B cell (primary cell): ENCODE data around the gene NR5A2. TPM values are rescaled to one million over a fixed set of nuclear protein-coding genes. Genes with fewer than 3 reads are reported as not detected.

ENCODE experiments used
- ATAC-seq: fragments of 200-7000 bp; cut with Tn5 transposase; one replicate; pipeline ENCODE4 v1.10.0; 2021; ENCODE audit warnings: low read depth, mild to moderate bottlenecking, moderate number of reproducible peaks, moderate library complexity
- CTCF ChIA-PET: fragments of 350-600 bp; sonication (Branson Sonifier 250); formaldehyde crosslinking; loops from one replicate; lab custom pipeline; 2021; ENCODE audit warnings: antibody characterized with exemption, inconsistent platforms; lab: Charles Lee
- POLR2A ChIA-PET: fragments of 350-600 bp; sonication (Branson Sonifier 250); formaldehyde crosslinking; loops from one replicate; lab custom pipeline; 2021; ENCODE audit warnings: antibody characterized with exemption; lab: Charles Lee
- DNase-seq: peaks from one replicate; pipeline ENCODE4 v3.0.0; 2013
- H2AFZ ChIP-seq: 2 replicates; pipeline ENCODE4 v1.6.1; 2012; ENCODE audit warnings: mild to moderate bottlenecking, low read depth, low read length; ENCODE audit not compliant: insufficient read depth, poor library complexity, severe bottlenecking
- H3K27ac ChIP-seq, 2 donors: 1 replicate in 1 of 2; 2 replicates in 1 of 2; pipeline ENCODE4 v1.5.1; 2012 to 2013; ENCODE audit warnings: low read length in 2 of 2, mild to moderate bottlenecking in 2 of 2, moderate library complexity in 1 of 2
- H3K27me3 ChIP-seq, 4 experiments: fragments of 200-600 bp in 1 of 4; sonication (generic) in 1 of 4; replicated peaks in 1 of 4; 1 replicate in 2 of 4; 2 replicates in 2 of 4; pipeline versions ENCODE4 v1.6.1 to v1.7.0; 2013 to 2016; ENCODE audit warnings: low read length in 3 of 4, mild to moderate bottlenecking in 2 of 4, mixed read lengths in 1 of 4, moderate library complexity in 1 of 4; ENCODE audit not compliant: insufficient read depth in 4 of 4, control insufficient read depth in 3 of 4; ENCODE audit errors: control extremely low read depth in 1 of 4
- H3K36me3 ChIP-seq, 2 experiments: replicated peaks in 1 of 2; 1 replicate in 1 of 2; 2 replicates in 1 of 2; pipeline versions ENCODE4 v1.6.1 to v1.7.1; 2013; ENCODE audit warnings: low read length in 1 of 2; ENCODE audit not compliant: insufficient read depth in 2 of 2, control insufficient read depth in 1 of 2; ENCODE audit errors: control extremely low read depth in 1 of 2, extremely low read depth in 1 of 2
- H3K4me1 ChIP-seq, 2 donors: fragments of 200-600 bp in 1 of 2; sonication (generic) in 1 of 2; 1 replicate in 1 of 2; 2 replicates in 1 of 2; pipeline versions ENCODE4 v1.5.1 to v1.6.1; 2013 to 2017; ENCODE audit warnings: low read length in 2 of 2; ENCODE audit not compliant: control insufficient read depth in 2 of 2, insufficient read depth in 2 of 2
- H3K4me2 ChIP-seq: replicated peaks from 2 replicates; pipeline ENCODE3; 2012; ENCODE audit warnings: mild to moderate bottlenecking, low read depth, low read length; ENCODE audit not compliant: poor library complexity, severe bottlenecking
- H3K4me3 ChIP-seq, 5 experiments: fragments of 200-600 bp in 1 of 5; sonication (generic) in 1 of 5; 1 replicate in 3 of 5; 2 replicates in 2 of 5; pipeline versions ENCODE4 v1.5.1 to v1.7.0; 2011 to 2016; ENCODE audit warnings: low read length in 4 of 5, mild to moderate bottlenecking in 4 of 5, low read depth in 2 of 5, control low read depth in 1 of 5, moderate library complexity in 1 of 5; ENCODE audit not compliant: insufficient read depth in 1 of 5; ENCODE audit errors: control extremely low read depth in 1 of 5, extremely low read depth in 1 of 5
- H3K79me2 ChIP-seq: fragments of 200-600 bp; sonication (generic); one replicate; pipeline ENCODE4 v1.6.0; 2016; ENCODE audit warnings: low read length; ENCODE audit not compliant: control insufficient read depth, insufficient read depth
- H3K9ac ChIP-seq: fragments of 200-600 bp; sonication (generic); 2 replicates; pipeline ENCODE4 v1.6.1; 2017; ENCODE audit warnings: mild to moderate bottlenecking, low read length, moderate library complexity
- H3K9me3 ChIP-seq, 3 donors: one replicate each; pipeline versions ENCODE4 v1.6.1 to v1.7.1; 2013; ENCODE audit warnings: low read length in 2 of 3; ENCODE audit not compliant: control insufficient read depth in 2 of 3, insufficient read depth in 1 of 3; ENCODE audit errors: control extremely low read depth in 1 of 3
- H4K20me1 ChIP-seq: 2 replicates; pipeline ENCODE4 v1.6.0; 2012; ENCODE audit warnings: mild to moderate bottlenecking, low read length; ENCODE audit not compliant: insufficient read depth, control insufficient read depth, poor library complexity, severe bottlenecking
- H3K27ac Mint-ChIP-seq: one replicate; pipeline ENCODE4 v1.8.0; 2021; ENCODE audit warnings: mixed read lengths
- H3K27me3 Mint-ChIP-seq: one replicate; pipeline ENCODE4 v1.8.0; 2021; ENCODE audit warnings: mixed read lengths
- H3K4me1 Mint-ChIP-seq: one replicate; pipeline ENCODE4 v1.8.0; 2021; ENCODE audit warnings: mixed read lengths
- H3K4me3 Mint-ChIP-seq: one replicate; pipeline ENCODE4 v1.8.0; 2021; ENCODE audit warnings: mixed read lengths
- H3K9me3 Mint-ChIP-seq: one replicate; pipeline ENCODE4 v1.8.0; 2022; ENCODE audit warnings: mixed read lengths; ENCODE audit not compliant: insufficient read depth
- EZH2 ChIP-seq: IDR thresholded peaks from 2 replicates; pipeline ENCODE4 v1.6.1; 2012; ENCODE audit warnings: borderline replicate concordance, low read depth, mild to moderate bottlenecking, moderate library complexity, low read length; ENCODE audit not compliant: insufficient read depth, poor library complexity, severe bottlenecking
- WGBS: methylation state at CpG from one replicate; pipeline ENCODE4 v1.1.5; 2013; ENCODE audit warnings: missing lambda C conversion rate; ENCODE audit not compliant: insufficient coverage; 5-methylcytosine and 5-hydroxymethylcytosine counted together
- intact Hi-C: fragments of 100-400 bp; cut with micrococcal nuclease; formaldehyde crosslinking; loops from one replicate; pipeline ENCODE4 v1.10.0; 2022
- polyA plus RNA-seq: library from polyadenylated mRNA; depleted of rRNA; stranded (reverse); fragments of >200 nt; gene quantifications from 2 replicates; pipeline ENCODE4 v1.2.3, GENCODE V29; 2012
- total RNA-seq, 2 donors: library from RNA; stranded (reverse); fragments of 120-200 nt in 1 of 2; gene quantifications; 1 replicate in 1 of 2; 2 replicates in 1 of 2; pipeline versions ENCODE4 v1.2.3 to v1.2.4, GENCODE V29; 2013 to 2022
- TF ChIP-seq, protein P1 (sequence below): fragments of 200-600 bp; IDR thresholded peaks from one replicate; pipeline ENCODE4 v1.8.0; 2022; ENCODE audit warnings: antibody characterized with exemption, mild to moderate bottlenecking

NR5A2 gene
- total and polyA plus RNA-seq, 2 donors (not counting 1 experiment from before 2014, with no cell fraction given): 0.07 TPM; not detected in 1

DNA sequence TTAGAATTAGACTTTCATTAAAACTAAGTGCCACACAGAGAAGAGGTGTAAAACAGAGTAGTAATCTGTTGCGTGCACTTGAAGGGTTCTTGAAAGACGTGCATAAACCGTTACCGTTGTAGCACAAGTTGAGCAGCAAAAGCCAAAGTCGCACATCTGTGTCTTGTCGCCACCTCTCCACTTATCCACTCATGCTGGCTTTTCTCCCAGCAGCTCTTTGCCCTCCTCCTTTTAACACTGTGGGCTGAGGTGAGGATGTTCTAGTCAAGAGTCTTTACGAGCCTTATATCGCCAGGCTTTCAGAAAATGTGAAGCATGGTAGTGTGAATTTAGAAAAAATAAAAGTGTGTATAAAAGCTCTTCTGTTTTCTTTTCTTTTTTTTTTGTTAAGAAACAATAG, 48.0 kb downstream of the NR5A2 start:
- H4K20me1 ChIP-seq: no peaks in the 10 kb centered on the region
- no peaks in the 10 kb centered on the region for H3K9me3 ChIP-seq
- peaks cover 0 to 6% of the 10 kb centered on the region in 2 donors for H3K4me1 ChIP-seq
- H3K27me3 Mint-ChIP-seq: peaks cover 23% of the 10 kb centered on the region
- no peak for ATAC-seq
- peak; percentile 8 for DNase-seq
- H3K27ac Mint-ChIP-seq: no peak overlapping the region
- H2AFZ ChIP-seq: no peak overlapping the region
- no peaks in the 10 kb centered on the region for H3K79me2 ChIP-seq
- no peak overlapping the region for H3K9ac ChIP-seq
- H3K27me3 ChIP-seq: peaks cover 0 to 9% (median 5%) of the 10 kb centered on the region in 4 experiments
- TF ChIP-seq, protein P1, sequence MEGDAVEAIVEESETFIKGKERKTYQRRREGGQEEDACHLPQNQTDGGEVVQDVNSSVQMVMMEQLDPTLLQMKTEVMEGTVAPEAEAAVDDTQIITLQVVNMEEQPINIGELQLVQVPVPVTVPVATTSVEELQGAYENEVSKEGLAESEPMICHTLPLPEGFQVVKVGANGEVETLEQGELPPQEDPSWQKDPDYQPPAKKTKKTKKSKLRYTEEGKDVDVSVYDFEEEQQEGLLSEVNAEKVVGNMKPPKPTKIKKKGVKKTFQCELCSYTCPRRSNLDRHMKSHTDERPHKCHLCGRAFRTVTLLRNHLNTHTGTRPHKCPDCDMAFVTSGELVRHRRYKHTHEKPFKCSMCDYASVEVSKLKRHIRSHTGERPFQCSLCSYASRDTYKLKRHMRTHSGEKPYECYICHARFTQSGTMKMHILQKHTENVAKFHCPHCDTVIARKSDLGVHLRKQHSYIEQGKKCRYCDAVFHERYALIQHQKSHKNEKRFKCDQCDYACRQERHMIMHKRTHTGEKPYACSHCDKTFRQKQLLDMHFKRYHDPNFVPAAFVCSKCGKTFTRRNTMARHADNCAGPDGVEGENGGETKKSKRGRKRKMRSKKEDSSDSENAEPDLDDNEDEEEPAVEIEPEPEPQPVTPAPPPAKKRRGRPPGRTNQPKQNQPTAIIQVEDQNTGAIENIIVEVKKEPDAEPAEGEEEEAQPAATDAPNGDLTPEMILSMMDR: no peak
- TF ChIP-seq EZH2: no peak
- peaks cover 8% of the 10 kb centered on the region for H3K4me1 Mint-ChIP-seq
- no peak overlapping the region for H3K27ac ChIP-seq
- intact Hi-C loops: no loop called here
- 39% methylated on average over 5 of the region's 8 CpGs for WGBS
- no peaks in the 10 kb centered on the region for H3K36me3 ChIP-seq
- CTCF ChIA-PET: no interaction called here
- no peak overlapping the region for H3K4me3 ChIP-seq
- POLR2A ChIA-PET: no interaction called here
- H3K4me2 ChIP-seq: no peak overlapping the region
- H3K9me3 Mint-ChIP-seq: no peaks in the 10 kb centered on the region
- H3K4me3 Mint-ChIP-seq: no peak overlapping the region

DNA sequence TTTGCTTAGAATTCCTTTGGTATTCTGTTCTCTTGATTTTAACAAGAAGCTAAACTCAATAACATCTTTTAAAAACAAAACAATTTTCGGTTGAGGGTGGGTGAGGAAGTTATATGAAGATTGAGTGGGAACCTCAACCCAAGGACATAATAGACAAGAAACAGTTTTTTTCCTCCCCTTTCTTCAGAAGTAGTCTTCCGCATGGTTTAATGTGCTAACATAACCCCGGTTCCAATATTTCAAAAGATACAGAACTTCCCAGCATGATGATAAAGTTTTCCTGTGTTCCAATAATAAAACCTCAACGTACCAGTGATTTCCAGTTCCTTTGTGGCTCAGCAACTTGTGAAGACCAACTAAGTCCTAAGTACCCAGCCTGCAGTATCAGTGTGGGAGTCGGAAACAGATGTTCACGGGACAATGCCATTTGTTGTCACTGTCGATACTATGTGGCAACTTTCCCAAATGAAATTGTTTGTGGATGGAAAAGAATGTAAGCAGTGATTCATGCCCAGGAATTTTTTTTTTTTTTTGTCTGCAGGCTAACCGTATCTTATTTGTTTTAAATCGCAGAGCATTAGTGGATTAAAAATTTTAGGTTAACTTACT, 48.5 kb downstream of the NR5A2 start:
- Mint-ChIP-seq H3K27ac (no peak overlapping the region), H3K9me3 (no peaks in the 10 kb centered on the region), H3K27me3 (peaks cover 27% of the 10 kb centered on the region), H3K4me1 (peaks cover 8% of the 10 kb centered on the region), H3K4me3 (no peak overlapping the region)
- H4K20me1 ChIP-seq: no peaks in the 10 kb centered on the region
- intact Hi-C loops: no loop called here
- H3K36me3 ChIP-seq: no peaks in the 10 kb centered on the region
- no peaks in the 10 kb centered on the region for H3K79me2 ChIP-seq
- CTCF ChIA-PET: no interaction called here
- POLR2A ChIA-PET: no interaction called here
- DNase-seq: no peak
- no peak overlapping the region for H3K9ac ChIP-seq
- H3K4me2 ChIP-seq: no peak overlapping the region
- H2AFZ ChIP-seq: no peak overlapping the region
- H3K4me3 ChIP-seq: no peak overlapping the region
- ATAC-seq: no peak
- WGBS: 58% methylated on average over 3 of the region's 9 CpGs
- peaks cover 0 to 9% (median 6%) of the 10 kb centered on the region in 4 experiments for H3K27me3 ChIP-seq
- no peak overlapping the region for H3K27ac ChIP-seq
- no peaks in the 10 kb centered on the region for H3K9me3 ChIP-seq
- TF ChIP-seq, protein P1: no peak
- TF ChIP-seq EZH2: no peak
- peaks cover 0 to 6% of the 10 kb centered on the region in 2 donors for H3K4me1 ChIP-seq
